ENCODE data around the gene PPARA.

DNA sequence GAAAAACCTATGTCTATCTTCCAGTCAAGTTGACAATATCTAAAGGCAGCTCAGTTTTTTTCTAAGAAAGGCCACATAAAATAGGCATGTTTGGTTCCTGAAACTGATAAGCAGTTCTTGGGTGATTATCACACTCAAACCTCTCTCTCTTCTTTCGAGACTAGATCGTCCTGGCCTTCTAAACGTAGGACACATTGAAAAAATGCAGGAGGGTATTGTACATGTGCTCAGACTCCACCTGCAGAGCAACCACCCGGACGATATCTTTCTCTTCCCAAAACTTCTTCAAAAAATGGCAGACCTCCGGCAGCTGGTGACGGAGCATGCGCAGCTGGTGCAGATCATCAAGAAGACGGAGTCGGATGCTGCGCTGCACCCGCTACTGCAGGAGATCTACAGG, 84.6 kb downstream of the PPARA start:
- TF ChIP-seq, protein P1, sequence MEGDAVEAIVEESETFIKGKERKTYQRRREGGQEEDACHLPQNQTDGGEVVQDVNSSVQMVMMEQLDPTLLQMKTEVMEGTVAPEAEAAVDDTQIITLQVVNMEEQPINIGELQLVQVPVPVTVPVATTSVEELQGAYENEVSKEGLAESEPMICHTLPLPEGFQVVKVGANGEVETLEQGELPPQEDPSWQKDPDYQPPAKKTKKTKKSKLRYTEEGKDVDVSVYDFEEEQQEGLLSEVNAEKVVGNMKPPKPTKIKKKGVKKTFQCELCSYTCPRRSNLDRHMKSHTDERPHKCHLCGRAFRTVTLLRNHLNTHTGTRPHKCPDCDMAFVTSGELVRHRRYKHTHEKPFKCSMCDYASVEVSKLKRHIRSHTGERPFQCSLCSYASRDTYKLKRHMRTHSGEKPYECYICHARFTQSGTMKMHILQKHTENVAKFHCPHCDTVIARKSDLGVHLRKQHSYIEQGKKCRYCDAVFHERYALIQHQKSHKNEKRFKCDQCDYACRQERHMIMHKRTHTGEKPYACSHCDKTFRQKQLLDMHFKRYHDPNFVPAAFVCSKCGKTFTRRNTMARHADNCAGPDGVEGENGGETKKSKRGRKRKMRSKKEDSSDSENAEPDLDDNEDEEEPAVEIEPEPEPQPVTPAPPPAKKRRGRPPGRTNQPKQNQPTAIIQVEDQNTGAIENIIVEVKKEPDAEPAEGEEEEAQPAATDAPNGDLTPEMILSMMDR (IDR thresholded peaks at IDR 0.05 in 2 of 3, conservative IDR thresholded peaks at IDR 0.05 in 1 of 3; ENCODE audit: borderline replicate concordance in 1 of 3, insufficient read depth in 1 of 3, low read depth in 2 of 3, low read length in 2 of 3): no peak
- TF ChIP-seq EZH2phosphoT487 (IDR thresholded peaks at IDR 0.05; ENCODE audit: borderline replicate concordance) (no peak), POLR2A (IDR thresholded peaks at IDR 0.05; ENCODE audit: borderline replicate concordance, extremely low read depth, insufficient read depth, insufficient read length) (no peak), ZBTB33 (IDR thresholded peaks at IDR 0.05; ENCODE audit: extremely low read depth, insufficient replicate concordance, low read length) (no peak), YY1 (IDR thresholded peaks at IDR 0.05; ENCODE audit: extremely low read depth, insufficient replicate concordance, low read depth, low read length) (no peak), ZNF274 (IDR thresholded peaks at IDR 0.05; ENCODE audit: low read depth, low read length) (no peak), JUND (IDR thresholded peaks at IDR 0.05) (no peak), SP1 (IDR thresholded peaks at IDR 0.05; ENCODE audit: low read depth) (no peak), POLR2AphosphoS5 (IDR thresholded peaks at IDR 0.05; ENCODE audit: low read depth, low read length) (no peak)
- TF ChIP-seq, protein P2, sequence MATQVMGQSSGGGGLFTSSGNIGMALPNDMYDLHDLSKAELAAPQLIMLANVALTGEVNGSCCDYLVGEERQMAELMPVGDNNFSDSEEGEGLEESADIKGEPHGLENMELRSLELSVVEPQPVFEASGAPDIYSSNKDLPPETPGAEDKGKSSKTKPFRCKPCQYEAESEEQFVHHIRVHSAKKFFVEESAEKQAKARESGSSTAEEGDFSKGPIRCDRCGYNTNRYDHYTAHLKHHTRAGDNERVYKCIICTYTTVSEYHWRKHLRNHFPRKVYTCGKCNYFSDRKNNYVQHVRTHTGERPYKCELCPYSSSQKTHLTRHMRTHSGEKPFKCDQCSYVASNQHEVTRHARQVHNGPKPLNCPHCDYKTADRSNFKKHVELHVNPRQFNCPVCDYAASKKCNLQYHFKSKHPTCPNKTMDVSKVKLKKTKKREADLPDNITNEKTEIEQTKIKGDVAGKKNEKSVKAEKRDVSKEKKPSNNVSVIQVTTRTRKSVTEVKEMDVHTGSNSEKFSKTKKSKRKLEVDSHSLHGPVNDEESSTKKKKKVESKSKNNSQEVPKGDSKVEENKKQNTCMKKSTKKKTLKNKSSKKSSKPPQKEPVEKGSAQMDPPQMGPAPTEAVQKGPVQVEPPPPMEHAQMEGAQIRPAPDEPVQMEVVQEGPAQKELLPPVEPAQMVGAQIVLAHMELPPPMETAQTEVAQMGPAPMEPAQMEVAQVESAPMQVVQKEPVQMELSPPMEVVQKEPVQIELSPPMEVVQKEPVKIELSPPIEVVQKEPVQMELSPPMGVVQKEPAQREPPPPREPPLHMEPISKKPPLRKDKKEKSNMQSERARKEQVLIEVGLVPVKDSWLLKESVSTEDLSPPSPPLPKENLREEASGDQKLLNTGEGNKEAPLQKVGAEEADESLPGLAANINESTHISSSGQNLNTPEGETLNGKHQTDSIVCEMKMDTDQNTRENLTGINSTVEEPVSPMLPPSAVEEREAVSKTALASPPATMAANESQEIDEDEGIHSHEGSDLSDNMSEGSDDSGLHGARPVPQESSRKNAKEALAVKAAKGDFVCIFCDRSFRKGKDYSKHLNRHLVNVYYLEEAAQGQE (IDR thresholded peaks at IDR 0.05; ENCODE audit: low read depth): no peak
- TF ChIP-seq, protein P3, sequence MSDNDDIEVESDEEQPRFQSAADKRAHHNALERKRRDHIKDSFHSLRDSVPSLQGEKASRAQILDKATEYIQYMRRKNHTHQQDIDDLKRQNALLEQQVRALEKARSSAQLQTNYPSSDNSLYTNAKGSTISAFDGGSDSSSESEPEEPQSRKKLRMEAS (IDR thresholded peaks at IDR 0.05): no peak
